ENCODE results near the gene POU6F2.

DNA sequence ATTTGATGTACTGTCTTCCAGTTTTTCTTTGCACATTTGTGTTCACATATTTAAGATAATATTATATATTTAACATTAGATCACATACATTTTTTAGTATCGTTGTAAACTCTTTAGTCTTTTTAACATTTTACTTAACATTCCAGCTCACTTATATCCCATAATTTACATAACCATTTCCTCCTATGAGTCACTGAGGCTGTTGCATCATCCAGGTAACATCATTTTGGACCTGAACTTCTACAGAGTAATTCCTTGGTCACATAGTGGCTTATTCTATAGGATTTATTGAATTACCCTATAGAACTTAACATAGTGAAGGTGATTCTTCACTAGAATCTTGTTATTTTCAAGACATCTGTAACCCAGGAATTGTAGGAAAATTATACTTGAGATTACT, 194.4 kb downstream of the POU6F2 start:
- no peak for TF ChIP-seq POLR2A (IDR thresholded peaks at IDR 0.05)
- TF ChIP-seq, protein P1, sequence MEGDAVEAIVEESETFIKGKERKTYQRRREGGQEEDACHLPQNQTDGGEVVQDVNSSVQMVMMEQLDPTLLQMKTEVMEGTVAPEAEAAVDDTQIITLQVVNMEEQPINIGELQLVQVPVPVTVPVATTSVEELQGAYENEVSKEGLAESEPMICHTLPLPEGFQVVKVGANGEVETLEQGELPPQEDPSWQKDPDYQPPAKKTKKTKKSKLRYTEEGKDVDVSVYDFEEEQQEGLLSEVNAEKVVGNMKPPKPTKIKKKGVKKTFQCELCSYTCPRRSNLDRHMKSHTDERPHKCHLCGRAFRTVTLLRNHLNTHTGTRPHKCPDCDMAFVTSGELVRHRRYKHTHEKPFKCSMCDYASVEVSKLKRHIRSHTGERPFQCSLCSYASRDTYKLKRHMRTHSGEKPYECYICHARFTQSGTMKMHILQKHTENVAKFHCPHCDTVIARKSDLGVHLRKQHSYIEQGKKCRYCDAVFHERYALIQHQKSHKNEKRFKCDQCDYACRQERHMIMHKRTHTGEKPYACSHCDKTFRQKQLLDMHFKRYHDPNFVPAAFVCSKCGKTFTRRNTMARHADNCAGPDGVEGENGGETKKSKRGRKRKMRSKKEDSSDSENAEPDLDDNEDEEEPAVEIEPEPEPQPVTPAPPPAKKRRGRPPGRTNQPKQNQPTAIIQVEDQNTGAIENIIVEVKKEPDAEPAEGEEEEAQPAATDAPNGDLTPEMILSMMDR (IDR thresholded peaks at IDR 0.05) = no peak
